Erythroblast (primary cell): Measurements from ENCODE around the gene HNRNPUL1.

Source experiments
- GATA1 ChIP-seq: IDR thresholded peaks from 2 replicates; pipeline ENCODE4 v1.6.1; 2011; ENCODE audit warnings: low read depth, mild to moderate bottlenecking, control low read depth, low read length, moderate library complexity
- POLR2A ChIP-seq: IDR thresholded peaks from 2 replicates; pipeline ENCODE4 v1.6.1; 2011; ENCODE audit warnings: mild to moderate bottlenecking, low read length

DNA sequence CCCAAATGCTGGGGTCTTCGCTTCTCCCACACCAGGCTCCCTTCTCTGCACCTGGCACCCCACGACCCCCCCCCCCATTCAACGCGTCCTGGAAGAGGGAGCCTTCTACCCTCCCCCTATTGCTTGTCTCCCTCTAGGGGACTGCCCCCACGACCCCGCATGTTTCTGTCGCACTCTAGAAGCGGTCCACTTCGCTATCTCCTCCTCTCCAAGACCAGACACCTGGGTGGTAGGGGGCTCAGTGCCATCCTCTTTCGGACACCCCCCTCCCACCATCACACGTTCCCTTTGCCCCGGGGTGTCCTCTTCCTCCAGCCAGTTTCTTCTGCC, 88.1 kb downstream of the HNRNPUL1 start:
- TF ChIP-seq POLR2A (no peak), GATA1 (no peak)
